Right renal cortex interstitium (tissue), 3 donors: ENCODE data around the gene GFRA1. TPM values are rescaled to one million over a fixed set of nuclear protein-coding genes. Genes with fewer than 3 reads are reported as not detected.
"Not testable (repeated sequence)": the region's sequence is repeated elsewhere in the genome, so short reads cannot be mapped to it uniquely, and the experiment has no call there.

Experiments
- DNase-seq, 3 donors: peaks; one replicate each; pipeline ENCODE4 v3.0.0-alpha.2; 2013; ENCODE audit warnings: low read depth in 3 of 3, low spot score in 2 of 3
- polyA plus RNA-seq, 3 donors: library from polyadenylated mRNA; unstranded; fragments of 120-200 nt; gene quantifications; one replicate each; pipeline ENCODE4 v1.2.1, GENCODE V29; 2013; ENCODE audit not compliant: insufficient read length in 3 of 3

Gene GFRA1
- polyA plus RNA-seq, 3 donors, result 20.8 to 32.3 (median 22.5) TPM

DNA sequence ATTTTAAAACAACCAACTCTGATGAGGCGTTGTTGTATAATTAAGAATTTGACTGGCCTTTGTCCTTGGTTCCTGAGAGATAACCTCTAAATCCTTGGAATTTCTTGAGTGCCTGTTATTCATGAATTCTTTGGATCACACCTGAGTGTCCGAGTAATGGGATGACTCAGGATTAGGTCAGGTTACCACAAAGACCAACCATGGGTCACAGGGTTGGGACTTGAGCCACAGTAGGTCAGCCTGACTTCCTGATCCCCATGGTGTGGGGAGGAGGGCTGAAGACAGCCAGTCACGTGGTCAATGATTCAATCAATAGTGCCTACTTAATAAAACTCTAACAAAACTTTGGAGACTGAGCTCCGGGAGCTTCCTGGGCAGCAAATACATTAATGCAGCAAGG is 192.5 kb downstream of the GFRA1 start:
- DNase-seq, result no peak

GRCh38 chr10:116079355-116079754 is 193.7 kb downstream of the GFRA1 start:
- no peak for DNase-seq

DNA sequence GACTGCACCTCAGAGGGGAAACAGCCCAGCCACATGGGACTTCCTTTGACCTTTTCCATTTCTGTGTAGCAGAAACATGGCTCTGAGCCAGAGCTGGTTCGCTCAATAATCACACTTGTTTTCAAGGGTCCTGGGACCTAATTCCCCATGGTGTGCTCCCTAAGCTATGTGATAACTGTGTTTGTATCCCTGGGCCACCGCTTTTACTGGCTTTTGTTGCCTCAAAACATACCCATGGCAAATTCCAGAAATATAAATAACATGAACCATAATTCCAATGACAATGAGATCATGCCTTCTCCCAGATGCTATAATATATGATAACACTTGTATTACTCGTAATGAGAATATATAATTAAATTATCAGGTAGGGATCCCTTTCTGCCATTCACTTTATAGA is 196.4 kb downstream of the GFRA1 start:
- no peak for DNase-seq

DNA sequence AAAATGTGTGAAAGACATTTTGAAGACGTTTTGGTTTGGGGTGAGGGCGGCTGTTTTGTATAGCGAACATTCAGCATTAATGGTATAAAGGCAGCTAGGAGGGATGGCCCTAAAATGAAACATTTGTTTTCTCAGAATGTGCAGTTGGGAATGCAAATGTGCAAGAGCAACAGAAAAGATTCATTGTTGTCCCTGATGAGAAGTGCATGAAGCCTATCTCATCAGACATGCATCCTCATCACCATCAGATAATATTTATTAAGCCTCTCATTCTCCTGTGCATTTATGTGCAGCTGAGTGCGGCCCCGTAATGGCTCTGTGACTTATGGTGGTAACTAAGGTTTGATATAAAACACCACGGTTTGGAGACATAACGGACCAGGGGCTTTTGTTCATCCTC is 199.5 kb downstream of the GFRA1 start:
- no peak for DNase-seq

DNA sequence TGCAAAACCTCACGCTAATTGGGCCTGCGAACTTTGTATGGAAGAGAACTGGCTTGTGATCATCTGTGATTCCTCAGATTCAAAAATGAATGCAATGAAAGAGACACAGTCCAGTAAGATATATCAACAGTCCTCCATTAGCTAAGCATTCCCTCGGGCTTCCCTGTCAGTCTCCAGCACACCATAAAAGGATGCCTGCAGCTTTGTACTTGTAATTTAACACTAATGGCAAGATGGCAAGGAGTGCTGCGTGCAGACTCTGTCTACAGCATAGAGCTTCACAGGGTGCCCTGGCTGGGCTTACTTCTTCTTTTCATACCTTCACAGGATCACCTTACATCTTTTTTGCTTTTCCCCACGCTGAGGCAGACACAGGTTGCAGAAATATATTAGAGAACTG is 200.0 kb downstream of the GFRA1 start:
- no peak for DNase-seq

DNA sequence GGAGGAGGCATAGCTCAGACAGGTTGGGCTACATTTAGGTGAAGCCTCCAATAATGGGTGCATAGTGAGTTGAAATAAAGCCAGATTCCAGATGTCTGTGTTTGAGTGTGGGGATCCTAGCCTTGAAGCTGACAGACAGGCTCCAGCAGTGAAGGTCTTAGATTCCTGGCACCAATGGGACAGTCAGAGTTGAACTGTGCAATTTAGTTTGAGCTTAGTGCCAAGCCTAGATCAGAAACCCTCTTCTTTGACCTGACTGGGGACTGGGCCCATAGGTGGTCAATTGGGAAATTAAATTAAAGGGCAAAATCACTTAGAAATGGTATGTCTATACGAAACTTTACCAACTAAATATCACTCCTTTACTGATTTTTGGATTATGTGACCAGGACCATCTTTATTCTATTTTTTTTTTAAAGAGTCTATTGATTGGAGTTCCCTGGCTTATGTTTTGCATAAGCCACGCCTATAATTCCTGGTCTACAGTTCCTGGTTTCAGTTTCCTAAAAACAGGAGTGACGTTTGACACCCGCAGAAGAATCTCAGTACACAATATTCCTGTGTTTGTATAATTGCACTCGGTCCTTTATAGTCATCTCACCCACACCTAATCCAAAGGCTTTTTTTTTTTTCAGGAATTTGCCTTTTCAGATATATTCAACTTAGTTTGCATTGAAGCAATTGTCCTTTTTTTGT is 201.4 kb downstream of the GFRA1 start:
- no peak for DNase-seq

DNA sequence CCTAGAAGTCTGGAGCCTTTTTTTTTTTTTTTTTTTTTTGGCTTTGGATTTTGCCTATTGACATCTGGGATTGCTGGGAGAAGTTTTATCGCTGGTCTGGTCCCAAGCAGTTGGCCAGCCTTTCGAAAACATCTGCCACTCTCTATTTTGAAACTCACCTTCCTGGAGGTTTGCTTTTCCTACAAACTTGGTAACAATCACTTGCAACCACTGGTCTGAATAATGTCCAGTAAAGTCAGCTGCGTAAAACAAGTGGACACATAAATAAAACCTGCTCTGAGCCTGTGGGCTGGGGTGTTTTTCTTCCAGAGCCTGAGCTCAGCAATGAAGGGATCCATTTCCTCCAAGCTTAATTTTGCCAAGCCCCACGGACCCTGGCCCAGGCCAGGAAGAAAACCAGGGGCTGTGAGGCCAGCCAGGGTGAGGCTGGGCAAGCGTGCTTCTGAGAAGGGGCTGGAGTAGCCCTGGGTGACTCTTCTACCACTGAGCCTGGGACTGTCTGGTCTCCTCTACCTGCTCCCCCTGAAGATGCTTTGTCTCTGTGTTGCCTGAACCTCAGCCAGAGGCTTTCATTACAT is 202.2 kb downstream of the GFRA1 start:
- no peak for DNase-seq

GRCh38 chr10:116069856-116070255 is 203.2 kb downstream of the GFRA1 start:
- no peak for DNase-seq

- no peak for DNase-seq
Measured at GRCh38 chr10:116067825-116068224, 205.2 kb downstream of the GFRA1 start.

DNA sequence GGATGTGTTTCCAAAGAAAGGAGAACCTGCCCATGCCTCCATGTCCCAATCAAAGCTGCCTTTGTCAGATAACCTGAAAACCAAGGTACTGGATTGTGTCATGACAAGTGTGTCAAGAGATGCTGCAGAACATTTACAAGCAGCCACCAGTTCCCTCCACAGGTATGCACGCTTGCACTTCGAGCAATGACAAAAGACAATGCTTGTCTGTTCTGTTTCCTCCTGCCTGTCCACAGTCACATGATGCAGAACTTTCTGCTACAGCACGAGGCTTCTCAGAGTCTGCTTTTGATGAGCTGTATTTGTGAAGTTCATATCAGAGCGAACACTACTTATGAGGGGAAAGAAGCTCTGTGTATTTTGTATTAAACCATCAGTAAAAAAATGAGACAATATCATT is 209.9 kb downstream of the GFRA1 start:
- DNase-seq, result no peak

- no peak for DNase-seq
Measured at GRCh38 chr10:116060864-116061263, 212.1 kb downstream of the GFRA1 start.

- no peak for DNase-seq
Measured at GRCh38 chr10:116059320-116059719, 213.7 kb downstream of the GFRA1 start.

GRCh38 chr10:116056445-116057293 is 216.3 kb downstream of the GFRA1 start:
- DNase-seq, result no peak

- no peak for DNase-seq
Measured at GRCh38 chr10:116055917-116056252, 217.1 kb downstream of the GFRA1 start.

DNA sequence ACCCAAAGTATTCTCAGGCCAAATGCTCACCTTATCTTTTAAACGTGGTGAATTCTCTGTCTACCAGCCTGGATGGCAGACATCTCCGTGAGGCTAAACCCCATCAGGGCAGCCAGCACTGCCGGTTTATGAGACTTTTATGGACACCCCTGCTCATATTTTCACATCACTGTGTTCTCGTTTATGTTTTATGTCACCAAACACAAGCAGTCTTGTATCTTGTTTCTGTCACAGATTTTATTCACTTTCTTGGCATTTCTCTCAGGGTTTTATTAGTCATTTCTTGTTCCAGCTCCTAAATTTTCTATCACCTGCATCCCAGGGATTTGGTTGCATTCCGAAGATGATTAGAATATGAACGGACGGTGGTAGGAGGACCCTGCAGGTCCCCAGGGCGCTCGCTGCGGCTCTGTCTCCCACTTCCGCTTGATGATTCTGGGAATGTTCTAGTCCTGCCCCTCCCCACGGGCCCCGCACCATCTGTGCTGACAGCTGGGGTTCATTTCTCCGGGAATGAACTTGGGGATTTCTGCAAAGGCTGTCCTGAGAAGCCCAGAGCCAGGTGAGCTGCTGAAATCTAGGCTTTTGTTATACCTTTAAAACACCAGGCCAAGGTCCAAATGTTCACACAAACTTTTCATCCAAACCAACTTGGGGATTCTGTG is 217.6 kb downstream of the GFRA1 start:
- DNase-seq, result no peak

DNA sequence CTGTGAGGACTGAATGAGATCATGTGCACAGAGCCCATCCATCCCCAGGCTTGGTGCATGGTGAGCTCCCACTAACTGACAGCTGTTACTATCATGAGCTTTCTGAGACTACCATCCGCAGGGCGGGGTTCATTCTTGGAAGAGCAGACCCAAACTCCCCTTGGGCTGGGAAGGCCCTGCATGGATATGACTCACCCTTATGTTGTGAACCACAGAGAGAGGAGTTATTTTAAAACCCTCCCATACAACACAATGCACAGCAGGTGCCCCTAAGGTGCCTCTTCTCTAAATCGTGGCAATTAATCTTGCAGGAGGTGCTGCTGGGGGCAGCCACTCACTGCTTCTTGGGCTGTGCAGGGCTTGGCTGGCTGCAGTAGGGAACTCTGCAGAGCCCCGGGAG is 219.1 kb downstream of the GFRA1 start:
- DNase-seq, result no peak

DNA sequence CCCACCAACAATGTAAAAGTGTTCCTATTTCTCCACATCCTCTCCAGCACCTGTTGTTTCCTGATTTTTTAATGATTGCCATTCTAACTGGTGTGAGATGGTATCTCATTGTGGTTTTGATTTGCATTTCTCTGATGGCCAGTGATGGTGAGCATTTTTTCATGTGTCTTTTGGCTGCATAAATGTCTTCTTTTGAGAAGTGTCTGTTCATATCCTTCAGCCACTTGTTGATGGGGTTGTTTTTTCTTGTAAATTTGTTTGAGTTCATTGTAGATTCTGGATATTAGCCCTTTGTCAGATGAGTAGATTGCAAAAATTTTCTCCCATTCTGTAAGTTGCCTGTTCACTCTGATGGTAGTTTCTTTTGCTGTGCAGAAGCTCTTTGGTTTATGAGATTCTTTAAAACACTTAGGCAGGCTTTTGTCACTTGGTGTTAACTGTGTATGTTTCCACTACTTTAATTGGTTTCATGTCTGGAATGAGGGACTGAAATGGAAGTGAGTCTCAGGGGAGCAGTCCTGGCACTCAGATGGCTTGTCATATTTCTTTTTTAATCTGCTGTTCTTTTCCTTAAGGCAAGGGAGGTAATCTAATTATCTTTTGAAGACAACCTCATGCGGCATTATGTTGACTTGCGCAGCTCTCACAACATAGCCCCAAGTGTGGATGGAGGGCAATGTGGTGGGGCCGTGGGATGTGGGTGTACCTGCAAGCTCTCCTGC is 219.8 kb downstream of the GFRA1 start:
- DNase-seq, result not testable (repeated sequence)

DNA sequence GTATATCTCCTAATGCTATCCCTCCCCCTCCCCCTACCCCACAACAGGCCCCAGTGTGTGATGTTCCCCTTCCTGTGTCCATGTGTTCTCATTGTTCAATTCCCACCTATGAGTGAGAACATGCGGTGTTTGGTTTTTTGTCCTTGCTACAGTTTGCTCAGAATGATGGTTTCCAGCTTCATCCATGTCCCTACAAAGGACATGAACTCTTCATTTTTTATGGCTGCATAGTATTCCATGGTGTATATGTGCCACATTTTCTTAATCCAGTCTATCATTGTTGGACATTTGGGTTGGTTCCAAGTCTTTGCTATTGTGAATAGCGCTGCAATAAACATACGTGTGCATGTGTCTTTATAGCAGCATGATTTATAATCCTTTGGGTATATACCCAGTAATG is 220.5 kb downstream of the GFRA1 start:
- DNase-seq, result not testable (repeated sequence)

DNA sequence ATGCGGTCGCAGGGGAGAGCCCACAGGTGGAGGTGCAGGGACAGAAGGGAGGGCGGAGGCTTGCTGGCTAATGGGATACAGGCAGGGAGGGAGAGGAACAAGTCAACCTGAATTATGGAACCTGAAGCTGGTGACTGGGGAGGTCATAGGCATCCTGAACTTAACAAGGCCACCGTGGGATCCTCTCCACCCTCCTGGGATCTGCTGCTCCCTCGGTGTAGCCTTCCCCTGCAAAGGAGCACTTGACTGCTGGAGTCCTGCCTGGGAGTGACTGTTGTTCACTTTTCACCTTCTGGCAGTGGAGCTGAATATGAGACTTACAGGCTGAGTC is 223.1 kb downstream of the GFRA1 start:
- DNase-seq, result no peak

DNA sequence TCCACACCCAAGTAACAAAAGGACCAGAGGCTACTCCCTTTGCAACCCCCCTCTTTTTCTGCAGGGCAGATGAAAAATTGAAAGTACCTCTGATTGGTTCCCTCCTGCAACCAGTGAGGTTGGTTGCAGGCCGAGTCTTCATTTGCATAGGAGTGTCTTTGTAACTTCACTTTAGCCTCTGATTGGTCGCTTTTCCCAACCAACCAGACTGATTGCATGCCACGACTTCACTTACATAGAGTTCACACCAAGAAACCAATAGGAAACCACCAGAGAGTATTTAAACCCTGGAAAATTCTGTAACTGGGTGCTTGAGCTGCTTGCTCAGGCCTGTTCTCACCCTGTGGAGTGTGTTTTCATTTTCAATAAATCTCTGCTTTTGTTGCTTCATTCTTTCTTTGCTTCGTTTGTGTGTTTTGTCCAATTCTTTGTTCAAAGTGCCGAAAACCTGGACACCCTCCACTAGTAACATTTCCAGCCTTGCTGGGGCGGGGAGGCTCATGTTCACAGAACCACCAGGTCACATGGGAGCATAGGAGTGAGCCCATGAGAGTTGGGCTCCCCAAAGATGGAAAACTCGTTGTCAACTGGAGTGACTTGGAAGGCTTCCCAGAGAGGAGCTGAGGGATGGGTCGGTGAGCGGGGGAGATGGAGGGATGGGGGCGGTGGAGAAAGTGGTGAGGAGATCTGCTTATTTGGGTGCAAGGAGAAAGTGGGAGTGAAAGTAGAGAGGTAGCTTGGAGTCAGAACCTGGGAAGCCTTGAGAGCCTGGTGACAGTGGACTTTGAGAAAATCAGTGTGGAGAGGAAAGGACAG is 223.6 kb downstream of the GFRA1 start:
- no peak for DNase-seq
